Neural cell (in vitro differentiated cells): ENCODE data around the gene ASH1L. TPM values are rescaled to one million over a fixed set of nuclear protein-coding genes. Genes with fewer than 3 reads are reported as not detected.

ENCODE experiments used
- H2AFZ ChIP-seq: fragments of 200-600, 300-800 bp; sonication (generic), shearing (Covaris generic); 2 replicates; pipeline ENCODE4 v1.6.0; 2014; ENCODE audit warnings: low read depth, mild to moderate bottlenecking, antibody characterized with exemption, low read length, moderate library complexity
- H3F3A ChIP-seq: fragments of 200-600 bp; shearing (Covaris generic); 2 replicates; pipeline ENCODE4 v1.6.1; 2016; ENCODE audit warnings: mild to moderate bottlenecking, moderate library complexity, mixed read lengths, antibody characterized with exemption, low read length; ENCODE audit not compliant: insufficient read depth, poor library complexity, severe bottlenecking
- H3K27ac ChIP-seq: fragments of 200-600, 300-800 bp; sonication (generic), shearing (Covaris generic); 2 replicates; pipeline ENCODE4 v1.5.1; 2014; ENCODE audit warnings: mild to moderate bottlenecking, low read length, moderate library complexity
- H3K27me3 ChIP-seq: fragments of 300-800, 200-600 bp; sonication (generic), shearing (Covaris generic); 2 replicates; pipeline ENCODE4 v1.6.0; 2014; ENCODE audit warnings: mild to moderate bottlenecking, low read depth, low read length, moderate library complexity; ENCODE audit not compliant: insufficient read depth
- H3K36me3 ChIP-seq: fragments of 300-800, 200-600 bp; sonication (generic), shearing (Covaris generic); 2 replicates; pipeline ENCODE4 v1.5.1; 2014; ENCODE audit warnings: mild to moderate bottlenecking, antibody characterized with exemption, low read length, moderate library complexity; ENCODE audit not compliant: insufficient read depth
- H3K4me2 ChIP-seq: fragments of 300-800, 200-600 bp; sonication (generic), shearing (Covaris generic); 2 replicates; pipeline ENCODE4 v1.6.0; 2014; ENCODE audit warnings: mild to moderate bottlenecking, low read length
- H3K4me3 ChIP-seq: fragments of 300-800, 200-600 bp; sonication (generic), shearing (Covaris generic); 2 replicates; pipeline ENCODE4 v1.5.1; 2014; ENCODE audit warnings: mild to moderate bottlenecking, low read length, moderate library complexity
- H3K79me2 ChIP-seq: fragments of 200-600 bp; shearing (Covaris generic); replicated peaks from 2 replicates; pipeline ENCODE4 v1.6.0; 2014; ENCODE audit warnings: mild to moderate bottlenecking, low read length, moderate library complexity; ENCODE audit not compliant: insufficient read depth
- H3K9ac ChIP-seq: fragments of 300-800, 200-600 bp; sonication (generic), shearing (Covaris generic); 2 replicates; pipeline ENCODE4 v1.6.1; 2016; ENCODE audit warnings: mild to moderate bottlenecking, low read length, mixed read lengths
- H3K9me2 ChIP-seq: fragments of 200-600 bp; shearing (Covaris generic); 2 replicates; pipeline ENCODE4 v1.6.1; 2016; ENCODE audit warnings: mild to moderate bottlenecking, low read length, mixed read lengths; ENCODE audit not compliant: insufficient read depth
- H3K9me3 ChIP-seq: fragments of 200-600, 300-800 bp; sonication (generic), shearing (Covaris generic); 2 replicates; pipeline ENCODE4 v1.6.1; 2016; ENCODE audit warnings: mild to moderate bottlenecking, mixed run types, low read length, moderate library complexity, mixed read lengths
- H4K20me1 ChIP-seq: fragments of 200-600 bp; shearing (Covaris generic); 2 replicates; pipeline ENCODE4 v1.6.1; 2016; ENCODE audit warnings: mild to moderate bottlenecking, mixed run types; ENCODE audit not compliant: insufficient read depth
- EP300 ChIP-seq: fragments of 450-650 bp; conservative IDR thresholded peaks from 2 replicates; pipeline ENCODE4 v1.6.1; 2014; ENCODE audit warnings: antibody characterized with exemption, mild to moderate bottlenecking, moderate library complexity; ENCODE audit not compliant: poor library complexity, severe bottlenecking
- EZH2 ChIP-seq: fragments of 200-600, 300-800 bp; shearing (Covaris generic), sonication (generic); IDR thresholded peaks from 2 replicates; pipeline ENCODE4 v1.6.1; 2014; ENCODE audit warnings: antibody characterized with exemption, low read length, borderline replicate concordance, mild to moderate bottlenecking; ENCODE audit not compliant: insufficient read depth, poor library complexity, severe bottlenecking
- MXI1 ChIP-seq: fragments of 450-650 bp; conservative IDR thresholded peaks from 2 replicates; pipeline ENCODE4 v1.6.1; 2014; ENCODE audit warnings: antibody characterized with exemption, mild to moderate bottlenecking; ENCODE audit not compliant: poor library complexity, severe bottlenecking
- POLR2AphosphoS5 ChIP-seq: IDR thresholded peaks from 2 replicates; pipeline ENCODE4 v1.6.1; 2012
- RAD21 ChIP-seq: fragments of 450-650 bp; conservative IDR thresholded peaks from 2 replicates; pipeline ENCODE4 v1.6.1; 2014; ENCODE audit warnings: antibody characterized with exemption, mild to moderate bottlenecking, moderate library complexity
- SMC3 ChIP-seq: fragments of 450-650 bp; conservative IDR thresholded peaks from 2 replicates; pipeline ENCODE4 v1.6.1; 2014; ENCODE audit warnings: antibody characterized with exemption, mild to moderate bottlenecking, moderate library complexity; ENCODE audit not compliant: poor library complexity
- TAF1 ChIP-seq: IDR thresholded peaks from 2 replicates; pipeline ENCODE4 v1.6.1; 2012; ENCODE audit warnings: low read depth
- polyA plus RNA-seq: library from polyadenylated mRNA; depleted of rRNA; stranded (reverse); fragments of >200 nt; gene quantifications from 2 replicates; pipeline ENCODE4 v1.2.3, GENCODE V29; 2014
- TF ChIP-seq, protein P1 (sequence below): IDR thresholded peaks from 2 replicates; pipeline ENCODE4 v1.6.1; 2012; ENCODE audit warnings: borderline replicate concordance
- TF ChIP-seq, protein P2 (sequence below): fragments of 450-650 bp; IDR thresholded peaks from 2 replicates; pipeline ENCODE4 v1.5.1; 2014; ENCODE audit warnings: antibody characterized with exemption, mild to moderate bottlenecking, moderate library complexity; ENCODE audit not compliant: poor library complexity, severe bottlenecking

Gene ASH1L
- polyA plus RNA-seq, 1 donor from 2014 or later: 16.2 TPM

DNA sequence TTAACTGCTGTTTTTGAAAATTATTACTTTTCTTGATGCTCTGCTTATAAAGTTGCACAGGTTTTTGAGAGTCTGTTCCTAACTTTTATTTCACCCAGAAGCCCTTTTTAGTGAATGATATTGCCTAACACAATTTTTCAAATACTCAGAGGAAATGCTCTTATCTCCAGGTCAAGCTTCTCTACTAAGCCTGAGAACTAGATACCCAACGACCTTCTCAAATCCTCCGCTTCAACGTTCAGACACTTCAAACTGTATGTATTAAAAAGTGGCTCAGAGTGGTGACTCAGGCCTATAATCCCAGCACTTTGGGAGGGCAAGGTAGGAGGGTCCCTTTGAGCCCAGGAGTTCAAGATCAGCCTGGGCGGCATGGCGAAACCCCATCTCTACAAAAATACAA lies 88.5 kb downstream of the ASH1L start:
- Histone ChIP-seq H3K9me3 (no peaks in the 10 kb centered on the region), H3K27ac (no peak overlapping the region), H3K9ac (no peak overlapping the region), H3K4me3 (no peak overlapping the region), H3K4me2 (no peak overlapping the region), H3K79me2 (peaks cover 10% of the 10 kb centered on the region), H3K9me2 (no peaks in the 10 kb centered on the region), H3F3A (no peaks in the 10 kb centered on the region), H3K27me3 (no peaks in the 10 kb centered on the region), H3K36me3 (peaks cover under 1% of the 10 kb centered on the region), H4K20me1 (no peaks in the 10 kb centered on the region), H2AFZ (no peak overlapping the region)
- no peak for TF ChIP-seq TAF1
- TF ChIP-seq RAD21: no peak

DNA sequence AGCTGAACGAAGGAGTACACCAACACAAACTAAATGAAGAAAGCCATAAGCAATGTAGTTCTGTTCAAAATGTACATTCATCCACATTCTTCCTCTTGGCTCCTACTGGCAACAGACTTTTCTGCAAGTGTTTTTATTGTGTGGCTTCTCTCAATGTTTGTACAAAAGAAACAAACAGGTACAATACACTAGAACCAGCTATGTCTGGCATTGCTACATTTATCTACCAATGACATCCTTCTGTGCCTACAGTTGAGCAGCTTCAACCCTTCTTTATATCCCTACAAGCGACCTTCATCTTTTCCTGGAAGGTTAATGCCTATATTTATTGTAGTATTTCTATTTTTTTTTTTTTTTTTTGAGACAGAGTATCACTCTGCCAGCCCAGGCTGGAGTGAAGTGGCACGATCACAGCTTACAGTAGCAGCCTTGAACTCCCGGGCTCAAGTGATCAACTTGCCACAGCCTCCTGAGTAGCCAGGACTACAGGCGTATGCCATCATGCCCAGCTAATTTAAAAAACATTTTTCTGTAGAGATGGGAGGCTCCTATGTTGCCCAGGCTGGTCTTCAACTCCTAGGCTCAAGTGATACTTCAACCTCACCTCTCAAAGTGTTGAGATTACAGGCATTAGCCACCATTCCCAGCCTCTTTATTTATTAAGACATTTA lies 89.3 kb downstream of the ASH1L start:
- Histone ChIP-seq H4K20me1 (no peaks in the 10 kb centered on the region), H3K4me3 (no peak overlapping the region), H3K9me3 (no peaks in the 10 kb centered on the region), H3K27ac (no peak overlapping the region), H3K79me2 (peaks cover 10% of the 10 kb centered on the region), H2AFZ (no peak overlapping the region), H3K27me3 (no peaks in the 10 kb centered on the region), H3K9me2 (no peaks in the 10 kb centered on the region), H3K36me3 (no peaks in the 10 kb centered on the region), H3K4me2 (no peak overlapping the region), H3F3A (no peaks in the 10 kb centered on the region), H3K9ac (no peak overlapping the region)
- TF ChIP-seq, protein P1, sequence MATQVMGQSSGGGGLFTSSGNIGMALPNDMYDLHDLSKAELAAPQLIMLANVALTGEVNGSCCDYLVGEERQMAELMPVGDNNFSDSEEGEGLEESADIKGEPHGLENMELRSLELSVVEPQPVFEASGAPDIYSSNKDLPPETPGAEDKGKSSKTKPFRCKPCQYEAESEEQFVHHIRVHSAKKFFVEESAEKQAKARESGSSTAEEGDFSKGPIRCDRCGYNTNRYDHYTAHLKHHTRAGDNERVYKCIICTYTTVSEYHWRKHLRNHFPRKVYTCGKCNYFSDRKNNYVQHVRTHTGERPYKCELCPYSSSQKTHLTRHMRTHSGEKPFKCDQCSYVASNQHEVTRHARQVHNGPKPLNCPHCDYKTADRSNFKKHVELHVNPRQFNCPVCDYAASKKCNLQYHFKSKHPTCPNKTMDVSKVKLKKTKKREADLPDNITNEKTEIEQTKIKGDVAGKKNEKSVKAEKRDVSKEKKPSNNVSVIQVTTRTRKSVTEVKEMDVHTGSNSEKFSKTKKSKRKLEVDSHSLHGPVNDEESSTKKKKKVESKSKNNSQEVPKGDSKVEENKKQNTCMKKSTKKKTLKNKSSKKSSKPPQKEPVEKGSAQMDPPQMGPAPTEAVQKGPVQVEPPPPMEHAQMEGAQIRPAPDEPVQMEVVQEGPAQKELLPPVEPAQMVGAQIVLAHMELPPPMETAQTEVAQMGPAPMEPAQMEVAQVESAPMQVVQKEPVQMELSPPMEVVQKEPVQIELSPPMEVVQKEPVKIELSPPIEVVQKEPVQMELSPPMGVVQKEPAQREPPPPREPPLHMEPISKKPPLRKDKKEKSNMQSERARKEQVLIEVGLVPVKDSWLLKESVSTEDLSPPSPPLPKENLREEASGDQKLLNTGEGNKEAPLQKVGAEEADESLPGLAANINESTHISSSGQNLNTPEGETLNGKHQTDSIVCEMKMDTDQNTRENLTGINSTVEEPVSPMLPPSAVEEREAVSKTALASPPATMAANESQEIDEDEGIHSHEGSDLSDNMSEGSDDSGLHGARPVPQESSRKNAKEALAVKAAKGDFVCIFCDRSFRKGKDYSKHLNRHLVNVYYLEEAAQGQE: no peak
- TF ChIP-seq EP300: no peak
- TF ChIP-seq EZH2: no peak
- no peak for TF ChIP-seq SMC3
- TF ChIP-seq TAF1: no peak
- TF ChIP-seq, protein P2, sequence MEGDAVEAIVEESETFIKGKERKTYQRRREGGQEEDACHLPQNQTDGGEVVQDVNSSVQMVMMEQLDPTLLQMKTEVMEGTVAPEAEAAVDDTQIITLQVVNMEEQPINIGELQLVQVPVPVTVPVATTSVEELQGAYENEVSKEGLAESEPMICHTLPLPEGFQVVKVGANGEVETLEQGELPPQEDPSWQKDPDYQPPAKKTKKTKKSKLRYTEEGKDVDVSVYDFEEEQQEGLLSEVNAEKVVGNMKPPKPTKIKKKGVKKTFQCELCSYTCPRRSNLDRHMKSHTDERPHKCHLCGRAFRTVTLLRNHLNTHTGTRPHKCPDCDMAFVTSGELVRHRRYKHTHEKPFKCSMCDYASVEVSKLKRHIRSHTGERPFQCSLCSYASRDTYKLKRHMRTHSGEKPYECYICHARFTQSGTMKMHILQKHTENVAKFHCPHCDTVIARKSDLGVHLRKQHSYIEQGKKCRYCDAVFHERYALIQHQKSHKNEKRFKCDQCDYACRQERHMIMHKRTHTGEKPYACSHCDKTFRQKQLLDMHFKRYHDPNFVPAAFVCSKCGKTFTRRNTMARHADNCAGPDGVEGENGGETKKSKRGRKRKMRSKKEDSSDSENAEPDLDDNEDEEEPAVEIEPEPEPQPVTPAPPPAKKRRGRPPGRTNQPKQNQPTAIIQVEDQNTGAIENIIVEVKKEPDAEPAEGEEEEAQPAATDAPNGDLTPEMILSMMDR: no peak
- TF ChIP-seq POLR2AphosphoS5: no peak
- TF ChIP-seq RAD21: no peak
- TF ChIP-seq MXI1: no peak
